ENCODE results near the gene GALNT14. TPM values are rescaled to one million over a fixed set of nuclear protein-coding genes. Genes with fewer than 3 reads are reported as not detected.

Gene GALNT14
- total and polyA plus RNA-seq, 2 donors (not counting 1 experiment from before 2014, with no cell fraction given), result 3.1 to 6.2 TPM

GRCh38 chr2:31089645-31090044, 48.6 kb downstream of the GALNT14 start:
- CTCF ChIA-PET, result interaction anchor here (0.9 to 2.8 kb wide), 3 partner anchors 80 to 244 kb away, joined by 3 to 20 read pairs (median 18); no protein-coding TSS in a partner anchor
- Histone ChIP-seq H2AFZ (ENCODE audit: insufficient read depth, low read depth, low read length, poor library complexity, severe bottlenecking) (no peak overlapping the region), H3K79me2 (ENCODE audit: control insufficient read depth, insufficient read depth, low read length) (no peaks in the 10 kb centered on the region), H3K9me3 (ENCODE audit: control extremely low read depth in 1 of 3, control insufficient read depth in 2 of 3, insufficient read depth in 1 of 3, low read length in 2 of 3) (no peaks in the 10 kb centered on the region), H3K4me1 (ENCODE audit: control insufficient read depth in 2 of 2, insufficient read depth in 2 of 2, low read length in 2 of 2) (no peaks in the 10 kb centered on the region), H3K27ac (ENCODE audit: low read length in 2 of 2) (no peak overlapping the region), H3K36me3 (replicated peaks in 1 of 2; ENCODE audit: control extremely low read depth in 1 of 2, control insufficient read depth in 1 of 2, extremely low read depth in 1 of 2, insufficient read depth in 2 of 2, low read length in 1 of 2) (no peaks in the 10 kb centered on the region), H3K4me3 (ENCODE audit: control extremely low read depth in 1 of 5, extremely low read depth in 1 of 5, insufficient read depth in 1 of 5, low read depth in 2 of 5, low read length in 4 of 5) (no peak overlapping the region), H3K27me3 (replicated peaks in 1 of 4; ENCODE audit: control extremely low read depth in 1 of 4, control insufficient read depth in 3 of 4, insufficient read depth in 4 of 4, low read length in 3 of 4) (no peaks in the 10 kb centered on the region), H3K9ac (ENCODE audit: low read length) (no peak overlapping the region), H3K4me2 (replicated peaks; ENCODE audit: low read depth, low read length, poor library complexity, severe bottlenecking) (no peak overlapping the region), H4K20me1 (ENCODE audit: control insufficient read depth, insufficient read depth, low read length, poor library complexity, severe bottlenecking) (no peaks in the 10 kb centered on the region)
- Mint-ChIP-seq H3K9me3 (ENCODE audit: insufficient read depth) (no peaks in the 10 kb centered on the region), H3K27ac (no peak overlapping the region), H3K27me3 (no peaks in the 10 kb centered on the region), H3K4me3 (no peak overlapping the region), H3K4me1 (no peaks in the 10 kb centered on the region)
- DNase-seq (no peak), ATAC-seq (ENCODE audit: low read depth) (no peak)
- WGBS (ENCODE audit: insufficient coverage), result 91% methylated on average over 2 of the region's 2 CpGs
- intact Hi-C loops (cut with micrococcal nuclease), result loop anchor here (2.0 kb wide), 1 partner anchor 243 kb away; no protein-coding TSS in a partner anchor
- POLR2A ChIA-PET, result no interaction called here
- TF ChIP-seq CTCF (IDR thresholded peaks at IDR 0.05) (no peak), EZH2 (IDR thresholded peaks at IDR 0.05; ENCODE audit: borderline replicate concordance, insufficient read depth, low read depth, low read length, poor library complexity, severe bottlenecking) (no peak)

- no peaks in the 10 kb centered on the region for H3K36me3 ChIP-seq (replicated peaks in 1 of 2; ENCODE audit: control extremely low read depth in 1 of 2, control insufficient read depth in 1 of 2, extremely low read depth in 1 of 2, insufficient read depth in 2 of 2, low read length in 1 of 2)
- intact Hi-C loops (cut with micrococcal nuclease), result loop anchor here (2.0 kb wide), 1 partner anchor 244 kb away; no protein-coding TSS in a partner anchor
- no peaks in the 10 kb centered on the region for H3K4me1 ChIP-seq (ENCODE audit: control insufficient read depth in 2 of 2, insufficient read depth in 2 of 2, low read length in 2 of 2)
- H3K27me3 ChIP-seq (replicated peaks in 1 of 4; ENCODE audit: control extremely low read depth in 1 of 4, control insufficient read depth in 3 of 4, insufficient read depth in 4 of 4, low read length in 3 of 4), result no peaks in the 10 kb centered on the region
- Mint-ChIP-seq H3K4me1 (no peaks in the 10 kb centered on the region), H3K4me3 (no peak overlapping the region), H3K9me3 (ENCODE audit: insufficient read depth) (no peaks in the 10 kb centered on the region), H3K27ac (no peak overlapping the region), H3K27me3 (no peaks in the 10 kb centered on the region)
- DNase-seq (no peak), ATAC-seq (ENCODE audit: low read depth) (no peak)
- no peak overlapping the region for H2AFZ ChIP-seq (ENCODE audit: insufficient read depth, low read depth, low read length, poor library complexity, severe bottlenecking)
- no peak overlapping the region for H3K9ac ChIP-seq (ENCODE audit: low read length)
- POLR2A ChIA-PET, result no interaction called here
- H3K79me2 ChIP-seq (ENCODE audit: control insufficient read depth, insufficient read depth, low read length), result no peaks in the 10 kb centered on the region
- TF ChIP-seq EZH2 (IDR thresholded peaks at IDR 0.05; ENCODE audit: borderline replicate concordance, insufficient read depth, low read depth, low read length, poor library complexity, severe bottlenecking) (no peak), CTCF (IDR thresholded peaks at IDR 0.05) (no peak)
- no peaks in the 10 kb centered on the region for H4K20me1 ChIP-seq (ENCODE audit: control insufficient read depth, insufficient read depth, low read length, poor library complexity, severe bottlenecking)
- H3K9me3 ChIP-seq (ENCODE audit: control extremely low read depth in 1 of 3, control insufficient read depth in 2 of 3, insufficient read depth in 1 of 3, low read length in 2 of 3), result no peaks in the 10 kb centered on the region
- no peak overlapping the region for H3K4me3 ChIP-seq (ENCODE audit: control extremely low read depth in 1 of 5, extremely low read depth in 1 of 5, insufficient read depth in 1 of 5, low read depth in 2 of 5, low read length in 4 of 5)
- WGBS (ENCODE audit: insufficient coverage), result 90% methylated on average over 4 of the region's 6 CpGs
- no peak overlapping the region for H3K27ac ChIP-seq (ENCODE audit: low read length in 2 of 2)
- CTCF ChIA-PET, result interaction anchor here (2.7 to 2.8 kb wide), 2 partner anchors 81 to 245 kb away, joined by 18 to 20 read pairs; no protein-coding TSS in a partner anchor
- no peak overlapping the region for H3K4me2 ChIP-seq (replicated peaks; ENCODE audit: low read depth, low read length, poor library complexity, severe bottlenecking)
These were observed 49.6 kb downstream of the GALNT14 start for GRCh38 chr2:31088504-31089195.

All from B cell (primary cell).